ENCODE measurements around the gene NPIPA5. TPM values are rescaled to one million over a fixed set of nuclear protein-coding genes. Genes with fewer than 3 reads are reported as not detected.
"Not testable (repeated sequence)": the region's sequence is repeated elsewhere in the genome, so short reads cannot be mapped to it uniquely, and the experiment has no call there.

The NPIPA5 gene
- total and polyA plus RNA-seq, 2 of the 13 experiments (the other 11 are each of a cell fraction or from before 2014, with no cell fraction given), result 9.7 to 21.5 TPM

- TF ChIP-seq KLF12 (CRISPR knock-in tag; IDR thresholded peaks at IDR 0.05; ENCODE audit: borderline replicate concordance) (peak; percentile 85; the same call in 1 of the 2 replicates), ONECUT2 (CRISPR knock-in tag; IDR thresholded peaks at IDR 0.05) (peak; percentile 50; the same call in 1 of the 2 replicates), RXRA (CRISPR knock-in tag; IDR thresholded peaks at IDR 0.05) (peak; percentile 56; the same call in 1 of the 2 replicates), ZNF891 (CRISPR knock-in tag; IDR thresholded peaks at IDR 0.05) (peak; percentile 92; the same call in 1 of the 2 replicates), EP300 (CRISPR knock-in tag; IDR thresholded peaks at IDR 0.05; ENCODE audit: borderline replicate concordance) (0 out of 2 replicates have a peak, but pooled peaks have one; percentile 22), ZNF225 (CRISPR knock-in tag; IDR thresholded peaks at IDR 0.05) (peak; percentile 66; the same call in 1 of the 2 replicates), MEF2D (CRISPR knock-in tag; IDR thresholded peaks at IDR 0.05) (0 out of 2 replicates have a peak, but pooled peaks have one; percentile 63), ZNF713 (CRISPR knock-in tag; IDR thresholded peaks at IDR 0.05) (peak; percentile 98; the same call in 1 of the 2 replicates), PAXIP1 (CRISPR knock-in tag; conservative IDR thresholded peaks at IDR 0.05) (peak; percentile 42; the same call in 1 of the 2 replicates), ZNF691 (CRISPR knock-in tag; IDR thresholded peaks at IDR 0.05; ENCODE audit: borderline replicate concordance, low read depth) (peak; percentile 78; the same call in 1 of the 2 replicates), SALL1 (CRISPR knock-in tag; IDR thresholded peaks at IDR 0.05) (peak; percentile 84), TFDP2 (CRISPR knock-in tag; IDR thresholded peaks at IDR 0.05) (0 out of 2 replicates have a peak, but pooled peaks have one; percentile 43), CREBL2 (CRISPR knock-in tag; IDR thresholded peaks at IDR 0.05; ENCODE audit: borderline replicate concordance) (peak; percentile 89; the same call in 1 of the 2 replicates), PRDM15 (CRISPR knock-in tag; IDR thresholded peaks at IDR 0.05) (peak; percentile 39; the same call in 1 of the 2 replicates), ZSCAN9 (CRISPR knock-in tag; IDR thresholded peaks at IDR 0.05; ENCODE audit: borderline replicate concordance) (0 out of 2 replicates have a peak, but pooled peaks have one; percentile 36), ARHGAP35 (CRISPR knock-in tag; IDR thresholded peaks at IDR 0.05; ENCODE audit: borderline replicate concordance) (peak; percentile 88; the same call in 1 of the 2 replicates), ZSCAN25 (CRISPR knock-in tag; IDR thresholded peaks at IDR 0.05) (peak; percentile 62)
- not testable (repeated sequence) for TF ChIP-seq EP300 (IDR thresholded peaks at IDR 0.05; ENCODE audit: low read depth in 2 of 2, low read length in 2 of 2)
Measured at GRCh38 chr16:15395631-15396508, 17.8 kb upstream of the NPIPA5 start, which contains the start of gene MPV17L (continued).

All from HepG2 (cell line).